ENCODE results near the gene PEPD. TPM values are rescaled to one million over a fixed set of nuclear protein-coding genes. Genes with fewer than 3 reads are reported as not detected.

PEPD gene
- total and polyA plus RNA-seq, 4 donors = 37.3 to 211 (median 117) TPM

DNA sequence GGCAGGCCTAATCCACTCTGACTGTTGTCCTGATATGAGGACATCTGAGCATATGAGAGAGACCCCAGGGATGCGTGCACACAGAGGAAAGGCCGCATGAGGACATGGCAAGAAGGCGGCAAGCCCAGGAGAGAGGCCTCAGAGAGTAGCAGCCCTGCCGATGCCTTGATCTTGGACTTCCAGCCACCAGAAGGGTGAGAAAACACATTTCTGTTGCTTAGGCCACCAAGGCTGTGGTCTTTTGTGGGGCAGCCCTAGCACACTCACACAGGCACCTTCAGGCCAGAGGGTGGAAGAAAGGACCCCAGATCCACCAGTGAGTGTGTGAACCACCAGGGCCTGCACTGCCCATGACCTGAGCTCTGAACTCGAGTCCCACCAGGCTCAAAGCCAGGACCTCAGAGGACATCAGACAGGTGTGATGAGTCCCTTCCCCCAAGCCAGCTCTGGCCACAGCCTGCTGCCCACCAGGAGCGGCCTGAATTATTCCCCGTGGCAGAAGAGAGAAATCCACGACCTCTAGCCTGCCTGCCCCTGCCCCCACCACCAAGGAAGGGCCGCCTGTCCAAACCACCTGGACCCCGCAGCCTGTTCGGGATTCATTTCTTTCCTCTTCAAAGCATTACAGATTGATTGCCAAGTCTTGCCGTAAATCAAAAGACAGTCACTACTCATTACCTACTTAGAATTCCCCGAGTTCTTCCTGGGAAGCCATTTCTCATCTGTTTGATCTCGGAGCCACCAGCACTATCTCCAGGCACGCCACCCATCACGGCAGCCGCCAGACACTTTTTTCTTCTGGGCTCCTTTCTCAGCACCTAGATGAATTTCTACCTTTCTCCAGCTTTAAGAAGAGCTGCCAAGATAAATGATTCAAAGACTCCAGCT lies 75.9 kb downstream of the PEPD start:
- H3K9ac ChIP-seq (ENCODE audit: low read depth in 1 of 2, low read length in 2 of 2) = no peak overlapping the region
- WGBS = 94% methylated on average over 17 of the region's 17 CpGs
- H3K9me3 ChIP-seq (ENCODE audit: control insufficient read depth in 4 of 4, low read length in 3 of 4) = no peaks in the 10 kb centered on the region
- no peak for DNase-seq (ENCODE audit: low spot score)
- no peaks in the 10 kb centered on the region for H3K27me3 ChIP-seq (ENCODE audit: control insufficient read depth in 4 of 4, insufficient read depth in 4 of 4, low read length in 3 of 4)
- H3K36me3 ChIP-seq (ENCODE audit: control insufficient read depth in 4 of 4, insufficient read depth in 3 of 4, low read depth in 1 of 4, low read length in 3 of 4) = peaks cover 8 to 14% (median 11%) of the 10 kb centered on the region in 4 donors
- peaks cover 0 to 7% (median 3%) of the 10 kb centered on the region in 4 donors for H3K4me1 ChIP-seq (ENCODE audit: control insufficient read depth in 4 of 4, insufficient read depth in 4 of 4, low read length in 3 of 4)
- TF ChIP-seq GABPA (IDR thresholded peaks at IDR 0.05 in 1 of 2, conservative IDR thresholded peaks at IDR 0.05 in 1 of 2) (no peak), JUND (IDR thresholded peaks at IDR 0.05) (no peak), RXRA (IDR thresholded peaks at IDR 0.05) (no peak), FOXA1 (IDR thresholded peaks at IDR 0.05) (no peak), HNF4G (IDR thresholded peaks at IDR 0.05) (no peak), TAF1 (conservative IDR thresholded peaks at IDR 0.05) (no peak), SP1 (IDR thresholded peaks at IDR 0.05) (no peak), YY1 (IDR thresholded peaks at IDR 0.05) (no peak), NR2F2 (IDR thresholded peaks at IDR 0.05) (no peak), EGR1 (IDR thresholded peaks at IDR 0.05; ENCODE audit: low read depth in 2 of 2) (no peak), FOXA2 (IDR thresholded peaks at IDR 0.05) (no peak), RAD21 (IDR thresholded peaks at IDR 0.05) (no peak), HNF4A (conservative IDR thresholded peaks at IDR 0.05) (no peak)
- TF ChIP-seq, protein P1, sequence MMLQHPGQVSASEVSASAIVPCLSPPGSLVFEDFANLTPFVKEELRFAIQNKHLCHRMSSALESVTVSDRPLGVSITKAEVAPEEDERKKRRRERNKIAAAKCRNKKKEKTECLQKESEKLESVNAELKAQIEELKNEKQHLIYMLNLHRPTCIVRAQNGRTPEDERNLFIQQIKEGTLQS (IDR thresholded peaks at IDR 0.05) = no peak
- TF ChIP-seq, protein P2, sequence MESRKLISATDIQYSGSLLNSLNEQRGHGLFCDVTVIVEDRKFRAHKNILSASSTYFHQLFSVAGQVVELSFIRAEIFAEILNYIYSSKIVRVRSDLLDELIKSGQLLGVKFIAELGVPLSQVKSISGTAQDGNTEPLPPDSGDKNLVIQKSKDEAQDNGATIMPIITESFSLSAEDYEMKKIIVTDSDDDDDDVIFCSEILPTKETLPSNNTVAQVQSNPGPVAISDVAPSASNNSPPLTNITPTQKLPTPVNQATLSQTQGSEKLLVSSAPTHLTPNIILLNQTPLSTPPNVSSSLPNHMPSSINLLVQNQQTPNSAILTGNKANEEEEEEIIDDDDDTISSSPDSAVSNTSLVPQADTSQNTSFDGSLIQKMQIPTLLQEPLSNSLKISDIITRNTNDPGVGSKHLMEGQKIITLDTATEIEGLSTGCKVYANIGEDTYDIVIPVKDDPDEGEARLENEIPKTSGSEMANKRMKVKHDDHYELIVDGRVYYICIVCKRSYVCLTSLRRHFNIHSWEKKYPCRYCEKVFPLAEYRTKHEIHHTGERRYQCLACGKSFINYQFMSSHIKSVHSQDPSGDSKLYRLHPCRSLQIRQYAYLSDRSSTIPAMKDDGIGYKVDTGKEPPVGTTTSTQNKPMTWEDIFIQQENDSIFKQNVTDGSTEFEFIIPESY (IDR thresholded peaks at IDR 0.05) = no peak
- TF ChIP-seq, protein P3, sequence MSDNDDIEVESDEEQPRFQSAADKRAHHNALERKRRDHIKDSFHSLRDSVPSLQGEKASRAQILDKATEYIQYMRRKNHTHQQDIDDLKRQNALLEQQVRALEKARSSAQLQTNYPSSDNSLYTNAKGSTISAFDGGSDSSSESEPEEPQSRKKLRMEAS (IDR thresholded peaks at IDR 0.05) = no peak
- TF ChIP-seq, protein P4, sequence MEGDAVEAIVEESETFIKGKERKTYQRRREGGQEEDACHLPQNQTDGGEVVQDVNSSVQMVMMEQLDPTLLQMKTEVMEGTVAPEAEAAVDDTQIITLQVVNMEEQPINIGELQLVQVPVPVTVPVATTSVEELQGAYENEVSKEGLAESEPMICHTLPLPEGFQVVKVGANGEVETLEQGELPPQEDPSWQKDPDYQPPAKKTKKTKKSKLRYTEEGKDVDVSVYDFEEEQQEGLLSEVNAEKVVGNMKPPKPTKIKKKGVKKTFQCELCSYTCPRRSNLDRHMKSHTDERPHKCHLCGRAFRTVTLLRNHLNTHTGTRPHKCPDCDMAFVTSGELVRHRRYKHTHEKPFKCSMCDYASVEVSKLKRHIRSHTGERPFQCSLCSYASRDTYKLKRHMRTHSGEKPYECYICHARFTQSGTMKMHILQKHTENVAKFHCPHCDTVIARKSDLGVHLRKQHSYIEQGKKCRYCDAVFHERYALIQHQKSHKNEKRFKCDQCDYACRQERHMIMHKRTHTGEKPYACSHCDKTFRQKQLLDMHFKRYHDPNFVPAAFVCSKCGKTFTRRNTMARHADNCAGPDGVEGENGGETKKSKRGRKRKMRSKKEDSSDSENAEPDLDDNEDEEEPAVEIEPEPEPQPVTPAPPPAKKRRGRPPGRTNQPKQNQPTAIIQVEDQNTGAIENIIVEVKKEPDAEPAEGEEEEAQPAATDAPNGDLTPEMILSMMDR (IDR thresholded peaks at IDR 0.05; ENCODE audit: low read depth, low read length, missing input control) = no peak
- TF ChIP-seq, protein P5, sequence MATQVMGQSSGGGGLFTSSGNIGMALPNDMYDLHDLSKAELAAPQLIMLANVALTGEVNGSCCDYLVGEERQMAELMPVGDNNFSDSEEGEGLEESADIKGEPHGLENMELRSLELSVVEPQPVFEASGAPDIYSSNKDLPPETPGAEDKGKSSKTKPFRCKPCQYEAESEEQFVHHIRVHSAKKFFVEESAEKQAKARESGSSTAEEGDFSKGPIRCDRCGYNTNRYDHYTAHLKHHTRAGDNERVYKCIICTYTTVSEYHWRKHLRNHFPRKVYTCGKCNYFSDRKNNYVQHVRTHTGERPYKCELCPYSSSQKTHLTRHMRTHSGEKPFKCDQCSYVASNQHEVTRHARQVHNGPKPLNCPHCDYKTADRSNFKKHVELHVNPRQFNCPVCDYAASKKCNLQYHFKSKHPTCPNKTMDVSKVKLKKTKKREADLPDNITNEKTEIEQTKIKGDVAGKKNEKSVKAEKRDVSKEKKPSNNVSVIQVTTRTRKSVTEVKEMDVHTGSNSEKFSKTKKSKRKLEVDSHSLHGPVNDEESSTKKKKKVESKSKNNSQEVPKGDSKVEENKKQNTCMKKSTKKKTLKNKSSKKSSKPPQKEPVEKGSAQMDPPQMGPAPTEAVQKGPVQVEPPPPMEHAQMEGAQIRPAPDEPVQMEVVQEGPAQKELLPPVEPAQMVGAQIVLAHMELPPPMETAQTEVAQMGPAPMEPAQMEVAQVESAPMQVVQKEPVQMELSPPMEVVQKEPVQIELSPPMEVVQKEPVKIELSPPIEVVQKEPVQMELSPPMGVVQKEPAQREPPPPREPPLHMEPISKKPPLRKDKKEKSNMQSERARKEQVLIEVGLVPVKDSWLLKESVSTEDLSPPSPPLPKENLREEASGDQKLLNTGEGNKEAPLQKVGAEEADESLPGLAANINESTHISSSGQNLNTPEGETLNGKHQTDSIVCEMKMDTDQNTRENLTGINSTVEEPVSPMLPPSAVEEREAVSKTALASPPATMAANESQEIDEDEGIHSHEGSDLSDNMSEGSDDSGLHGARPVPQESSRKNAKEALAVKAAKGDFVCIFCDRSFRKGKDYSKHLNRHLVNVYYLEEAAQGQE (IDR thresholded peaks at IDR 0.05) = no peak
- H3K27ac ChIP-seq (ENCODE audit: low read depth in 1 of 2, low read length in 2 of 2) = no peak overlapping the region
- no peak overlapping the region for H3K4me3 ChIP-seq (ENCODE audit: low read depth in 1 of 3, low read length in 3 of 3)

Measured in liver (tissue), 9 donors.